ENCODE data around the gene NAA80.

DNA sequence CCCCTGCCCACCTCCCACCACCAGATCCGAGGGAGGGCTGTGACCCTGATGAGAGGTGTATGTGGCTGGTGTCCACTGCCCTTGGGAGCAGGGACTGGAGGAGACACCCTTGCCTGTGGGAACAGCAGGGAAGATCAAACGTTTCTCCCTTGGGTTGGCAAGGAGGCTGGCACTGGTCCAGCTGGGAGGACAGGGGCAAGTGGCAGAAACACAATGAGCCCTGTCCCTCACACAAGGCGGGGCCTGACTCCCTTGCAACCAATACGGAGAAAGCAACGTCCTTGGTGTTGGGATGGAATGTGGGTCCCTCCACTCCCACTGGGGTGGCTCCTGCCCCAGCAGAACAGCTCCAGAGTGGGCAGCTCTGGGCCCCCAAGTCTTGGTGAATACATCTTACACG is 18.1 kb upstream of the NAA80 start:
- no peak for TF ChIP-seq POLR2A (IDR thresholded peaks at IDR 0.05)
- TF ChIP-seq CTCF (IDR thresholded peaks at IDR 0.05): no peak
